SK-N-SH treated with all-trans-retinoic acid at 6 μM for 48 hours (cell line): ENCODE data around the gene THAP6.

Experiments used
- ATAC-seq: fragments of 200-7000 bp; cut with Tn5 transposase; 3 replicates; pipeline ENCODE4 v1.9.1; 2020; ENCODE audit warnings: mild to moderate bottlenecking, moderate library complexity
- BACH2 ChIP-seq: fragments of 250-450 bp; sonication (Bioruptor Pico); IDR thresholded peaks from 2 replicates; pipeline ENCODE4 v1.9.0; 2021; ENCODE audit warnings: mild to moderate bottlenecking, borderline replicate concordance
- CREB5 ChIP-seq: fragments of 250-450 bp; sonication (Bioruptor Pico); IDR thresholded peaks from 2 replicates; pipeline ENCODE4 v1.5.1; 2020; ENCODE audit warnings: low read depth, mild to moderate bottlenecking, moderate library complexity
- CSDC2 ChIP-seq: fragments of 250-450 bp; sonication (Bioruptor Pico); IDR thresholded peaks from 2 replicates; pipeline ENCODE4 v1.5.0; 2020; ENCODE audit warnings: mild to moderate bottlenecking, moderate library complexity
- CSRNP3 ChIP-seq: fragments of 250-450 bp; sonication (Bioruptor Pico); IDR thresholded peaks from 2 replicates; pipeline ENCODE4 v1.5.1; 2021; ENCODE audit warnings: mild to moderate bottlenecking, moderate library complexity
- ESRRG ChIP-seq: fragments of 250-450 bp; sonication (Bioruptor Pico); IDR thresholded peaks from 2 replicates; pipeline ENCODE4 v1.6.1; 2021; ENCODE audit warnings: mild to moderate bottlenecking
- GLIS3 ChIP-seq: fragments of 250-450 bp; sonication (Bioruptor Pico); IDR thresholded peaks from 2 replicates; pipeline ENCODE4 v1.5.0; 2020; ENCODE audit warnings: mild to moderate bottlenecking, moderate library complexity
- OSR1 ChIP-seq: fragments of 250-450 bp; sonication (Bioruptor Pico); IDR thresholded peaks from 2 replicates; pipeline ENCODE4 v1.8.0; 2022; ENCODE audit warnings: moderate library complexity, mild to moderate bottlenecking, inconsistent platforms
- PATZ1 ChIP-seq: fragments of 250-450 bp; sonication (Bioruptor Pico); IDR thresholded peaks from 2 replicates; pipeline ENCODE4 v1.8.0; 2020; ENCODE audit warnings: mild to moderate bottlenecking, moderate library complexity, borderline replicate concordance
- PPARA ChIP-seq: fragments of 250-450 bp; sonication (Bioruptor Pico); IDR thresholded peaks from 2 replicates; pipeline ENCODE4 v1.5.0; 2020; ENCODE audit warnings: mild to moderate bottlenecking, borderline replicate concordance
- RARB ChIP-seq: fragments of 250-450 bp; sonication (Bioruptor Pico); IDR thresholded peaks from 2 replicates; pipeline ENCODE4 v1.8.0; 2021; ENCODE audit warnings: mild to moderate bottlenecking, moderate library complexity
- SNAI2 ChIP-seq: fragments of 250-450 bp; sonication (Bioruptor Pico); IDR thresholded peaks from 2 replicates; pipeline ENCODE4 v1.5.0; 2020; ENCODE audit warnings: mild to moderate bottlenecking, moderate library complexity
- TCF4 ChIP-seq: fragments of 250-450 bp; sonication (Bioruptor Pico); IDR thresholded peaks from 2 replicates; pipeline ENCODE4 v1.8.0; 2021; ENCODE audit warnings: mild to moderate bottlenecking, moderate library complexity, borderline replicate concordance
- TOX ChIP-seq: fragments of 250-450 bp; sonication (Bioruptor Pico); IDR thresholded peaks from 2 replicates; pipeline ENCODE4 v1.8.0; 2021; ENCODE audit warnings: mild to moderate bottlenecking, moderate library complexity, borderline replicate concordance
- TSHZ2 ChIP-seq: fragments of 250-450 bp; sonication (Bioruptor Pico); IDR thresholded peaks from 2 replicates; pipeline ENCODE4 v1.5.0; 2020; ENCODE audit warnings: mild to moderate bottlenecking, moderate library complexity
- ZC3H10 ChIP-seq: fragments of 250-450 bp; sonication (Bioruptor Pico); IDR thresholded peaks from 2 replicates; pipeline ENCODE4 v1.5.1; 2021; ENCODE audit warnings: mild to moderate bottlenecking, moderate library complexity
- ZFP3 ChIP-seq: fragments of 250-450 bp; sonication (Bioruptor Pico); IDR thresholded peaks from 2 replicates; pipeline ENCODE4 v1.5.0; 2020; ENCODE audit warnings: mild to moderate bottlenecking, moderate library complexity
- ZFP30 ChIP-seq: fragments of 450-650 bp; formaldehyde crosslinking; IDR thresholded peaks from 2 replicates; pipeline ENCODE4 v1.5.0; 2022; ENCODE audit warnings: mild to moderate bottlenecking, moderate library complexity
- ZNF565 ChIP-seq: fragments of 450-650 bp; formaldehyde crosslinking; conservative IDR thresholded peaks from 2 replicates; pipeline ENCODE4 v1.5.0; 2020; ENCODE audit warnings: low read depth, mild to moderate bottlenecking, moderate library complexity
- ZNF70 ChIP-seq: fragments of 450-650 bp; formaldehyde crosslinking; IDR thresholded peaks from 2 replicates; pipeline ENCODE4 v1.5.0; 2020; ENCODE audit warnings: mild to moderate bottlenecking, moderate library complexity
- ZNF8 ChIP-seq: fragments of 450-650 bp; formaldehyde crosslinking; IDR thresholded peaks from 2 replicates; pipeline ENCODE4 v1.5.0; 2020; ENCODE audit warnings: mild to moderate bottlenecking, moderate library complexity

THAP6 gene

GRCh38 chr4:75525910-75526309 lies 11.6 kb downstream of the THAP6 start:
- TF ChIP-seq ZC3H10 (CRISPR knock-in tag): no peak
- TF ChIP-seq CSRNP3 (CRISPR knock-in tag): no peak
- TF ChIP-seq RARB (CRISPR knock-in tag): no peak
- TF ChIP-seq OSR1 (CRISPR knock-in tag): no peak
- TF ChIP-seq TCF4: no peak
- no peak for TF ChIP-seq PPARA (CRISPR knock-in tag)
- no peak for TF ChIP-seq SNAI2 (CRISPR knock-in tag)
- no peak for TF ChIP-seq TOX (CRISPR knock-in tag)
- no peak for TF ChIP-seq ESRRG (CRISPR knock-in tag)
- TF ChIP-seq CREB5: no peak
- TF ChIP-seq CSDC2 (CRISPR knock-in tag): no peak
- no peak for TF ChIP-seq PATZ1 (CRISPR knock-in tag)
- TF ChIP-seq TSHZ2 (CRISPR knock-in tag): no peak
- no peak for TF ChIP-seq GLIS3 (CRISPR knock-in tag)
- TF ChIP-seq ZNF70 (CRISPR knock-in tag): no peak
- TF ChIP-seq, all 23 proteins: peak for 0
- ATAC-seq: no peak

- TF ChIP-seq TSHZ2 (CRISPR knock-in tag): no peak
- no peak for TF ChIP-seq ZFP30 (CRISPR knock-in tag)
- TF ChIP-seq RARB (CRISPR knock-in tag): no peak
- TF ChIP-seq CSRNP3 (CRISPR knock-in tag): no peak
- TF ChIP-seq TCF4: no peak
- no peak for TF ChIP-seq ZFP3
- no peak for TF ChIP-seq PATZ1 (CRISPR knock-in tag)
- TF ChIP-seq ZNF565: no peak
- no peak for TF ChIP-seq BACH2 (CRISPR knock-in tag)
- no peak for TF ChIP-seq OSR1 (CRISPR knock-in tag)
- TF ChIP-seq ZNF8 (CRISPR knock-in tag): no peak
- no peak for TF ChIP-seq SNAI2 (CRISPR knock-in tag)
- no peak for TF ChIP-seq CSDC2 (CRISPR knock-in tag)
- ATAC-seq: no peak
Measured at GRCh38 chr4:75527482-75527881, 13.2 kb downstream of the THAP6 start.
